ENCODE results near the gene PTPN23.

The PTPN23 gene

DNA sequence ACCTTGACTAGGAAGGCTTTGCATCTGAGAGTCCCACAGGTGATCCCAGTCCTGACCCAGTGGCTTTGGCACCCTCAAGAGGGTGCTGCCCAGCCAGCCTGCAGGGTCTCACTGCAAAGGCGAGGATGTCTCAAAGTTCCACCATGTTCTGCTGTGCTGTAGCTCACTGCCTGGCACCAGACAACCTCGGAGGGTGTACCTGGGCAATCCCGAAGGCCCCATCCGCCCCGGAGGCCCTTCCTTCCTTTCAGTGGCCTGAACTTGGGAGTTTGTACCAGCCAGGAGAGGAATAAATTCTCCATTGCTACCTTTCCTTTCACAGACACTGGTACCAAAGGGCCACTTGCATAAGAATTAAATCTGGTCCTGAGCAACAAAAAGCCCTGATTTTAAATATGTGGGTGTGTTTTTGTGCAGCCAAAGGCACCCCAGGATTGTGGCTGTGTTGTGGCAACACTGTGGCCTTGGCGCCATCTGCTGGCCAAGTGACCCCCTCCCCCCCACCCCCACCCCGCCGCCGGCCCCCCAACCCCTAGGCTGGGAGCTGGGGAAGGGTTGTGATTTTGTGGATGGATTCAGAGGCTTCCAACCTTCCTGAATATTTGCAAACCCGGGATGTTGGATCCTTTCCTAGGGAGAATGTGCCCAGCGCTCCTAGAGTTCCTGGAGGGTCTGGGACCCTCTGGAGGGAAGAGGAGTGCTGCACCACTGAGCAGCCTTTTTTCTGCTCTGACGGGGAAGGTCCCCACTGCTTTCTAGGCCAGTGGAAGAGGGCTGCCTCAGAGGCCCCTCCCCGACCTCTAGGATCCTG is 9.7 kb upstream of the PTPN23 start:
- DNase-seq = peak; percentile 33

DNA sequence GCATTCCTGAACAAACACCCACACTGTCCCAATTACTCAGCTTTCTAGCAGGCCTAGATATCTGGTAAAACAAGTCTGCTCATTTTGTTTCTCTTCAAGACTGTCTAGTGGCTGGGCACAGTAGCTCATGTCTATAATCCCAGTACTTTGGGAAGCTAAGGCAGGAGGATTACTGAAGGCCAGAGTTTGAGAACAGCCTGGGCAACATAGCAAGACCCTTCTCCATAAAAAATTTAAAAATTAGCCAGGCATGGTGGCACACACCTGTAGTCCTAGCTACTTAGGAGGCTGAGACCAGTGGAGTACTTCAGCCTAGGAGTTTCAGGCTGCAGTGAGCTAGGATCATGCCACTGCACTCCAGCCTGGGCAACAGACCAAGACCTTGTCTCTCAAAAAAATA is 6.2 kb upstream of the PTPN23 start:
- DNase-seq = no peak

DNA sequence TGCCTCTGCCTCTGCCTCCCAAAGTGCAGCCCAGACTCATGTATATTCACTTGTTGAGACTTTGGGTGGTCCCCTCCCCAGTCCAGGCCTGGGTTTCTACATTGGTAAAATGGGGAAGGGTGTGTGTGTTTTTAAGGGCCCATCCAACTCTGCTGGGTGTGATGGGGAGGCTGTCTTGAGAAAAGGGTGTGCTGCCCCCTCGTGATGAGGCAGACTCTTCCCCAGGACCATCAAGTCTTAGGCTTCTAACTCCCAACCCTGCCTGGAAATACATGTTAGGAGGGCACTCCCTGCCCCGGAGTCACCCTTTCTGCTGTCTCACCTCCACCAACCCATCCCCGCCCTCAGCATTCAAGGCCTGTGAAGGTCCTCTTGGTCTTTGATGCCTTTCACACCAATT is 4.4 kb upstream of the PTPN23 start:
- DNase-seq = no peak

DNA sequence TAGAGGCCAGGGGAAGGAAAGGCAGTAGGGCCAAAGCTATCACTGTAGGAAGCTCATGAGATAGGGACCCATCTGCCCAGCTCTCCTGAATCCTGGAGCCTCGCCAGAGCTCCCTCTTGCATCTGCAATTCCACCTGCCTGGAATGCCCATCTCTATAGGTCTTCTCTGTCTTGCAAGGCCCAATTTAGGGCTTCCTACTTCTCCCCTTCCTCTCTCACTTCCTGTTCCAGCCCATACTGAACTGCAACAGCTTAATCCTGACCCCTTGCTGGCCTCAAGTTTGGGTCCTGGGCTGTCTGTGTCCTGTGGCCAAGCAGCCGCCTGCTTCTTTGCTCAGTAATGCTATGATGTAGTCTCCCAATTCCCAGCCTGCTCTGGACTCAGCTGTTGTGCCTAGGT is 3.6 kb upstream of the PTPN23 start:
- no peak for DNase-seq

DNA sequence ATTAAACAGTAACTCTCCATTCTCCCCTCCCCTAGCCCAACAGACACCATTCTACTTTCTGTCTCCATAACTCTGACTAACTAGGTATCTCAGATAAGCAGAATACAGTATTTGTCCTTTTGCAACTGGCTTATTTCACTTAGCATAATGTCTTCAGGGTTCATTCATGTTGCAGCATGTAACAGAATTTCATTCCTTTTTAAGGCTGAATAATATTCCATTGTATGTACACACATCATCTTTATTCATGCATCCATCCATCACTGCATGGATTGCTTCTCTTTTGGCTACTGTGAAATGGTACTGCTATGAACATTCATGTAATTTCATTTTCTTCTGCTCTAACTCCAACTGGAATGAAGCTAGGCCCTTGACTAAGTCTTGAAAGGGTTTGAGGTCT is 2.0 kb upstream of the PTPN23 start:
- DNase-seq = no peak

DNA sequence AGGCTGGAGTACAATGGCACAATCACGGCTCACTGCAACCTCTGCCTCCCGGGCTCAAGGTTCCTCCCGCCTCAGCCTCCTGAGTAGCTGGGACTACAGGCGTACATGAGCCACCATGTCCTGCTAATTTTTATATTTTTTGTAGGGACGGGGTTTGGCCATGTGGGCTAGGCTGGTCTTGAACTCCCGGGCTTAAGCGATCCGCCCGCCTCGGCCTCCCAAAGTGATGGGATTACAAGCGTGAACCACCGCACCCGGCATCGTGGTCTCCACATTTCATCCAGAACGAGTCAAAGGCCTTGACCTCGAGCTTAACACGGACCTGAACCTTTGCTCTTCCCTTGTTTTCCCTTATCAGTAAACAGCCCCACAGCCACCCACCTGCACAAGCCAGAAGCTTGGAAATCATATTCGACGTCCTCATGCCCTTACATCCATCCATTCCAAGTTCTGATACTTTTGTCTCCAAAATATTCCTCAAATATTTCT is 1.4 kb upstream of the PTPN23 start:
- DNase-seq = no peak

DNA sequence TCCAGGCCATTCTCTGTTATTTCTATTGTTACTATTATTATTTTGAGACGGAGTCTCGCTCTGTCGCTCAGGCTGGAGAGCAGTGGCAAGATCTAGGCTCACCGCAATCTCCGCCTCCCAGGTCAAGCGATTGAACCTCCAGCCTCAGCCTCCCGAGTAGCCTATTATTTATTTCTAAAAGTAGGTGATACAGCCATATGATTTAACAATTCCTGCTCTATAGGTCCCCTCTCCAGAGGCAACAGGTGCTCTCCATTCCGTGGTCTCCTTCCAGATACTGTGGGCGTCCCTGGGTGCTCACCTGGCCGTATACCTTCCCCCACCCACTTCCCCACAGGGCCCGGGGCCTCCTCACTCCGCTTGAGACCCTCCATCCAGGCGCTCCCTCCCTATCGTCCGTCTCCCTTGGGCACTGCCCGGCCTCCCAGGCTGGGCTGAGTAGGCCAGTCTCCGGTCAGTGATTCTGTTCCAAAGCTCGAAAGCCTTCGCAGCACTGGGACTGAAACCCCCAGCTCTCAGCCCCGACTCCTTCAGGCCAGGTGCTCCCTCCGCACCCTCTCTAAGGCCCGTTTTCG is 708 bp upstream of the PTPN23 start:
- DNase-seq = no peak

DNA sequence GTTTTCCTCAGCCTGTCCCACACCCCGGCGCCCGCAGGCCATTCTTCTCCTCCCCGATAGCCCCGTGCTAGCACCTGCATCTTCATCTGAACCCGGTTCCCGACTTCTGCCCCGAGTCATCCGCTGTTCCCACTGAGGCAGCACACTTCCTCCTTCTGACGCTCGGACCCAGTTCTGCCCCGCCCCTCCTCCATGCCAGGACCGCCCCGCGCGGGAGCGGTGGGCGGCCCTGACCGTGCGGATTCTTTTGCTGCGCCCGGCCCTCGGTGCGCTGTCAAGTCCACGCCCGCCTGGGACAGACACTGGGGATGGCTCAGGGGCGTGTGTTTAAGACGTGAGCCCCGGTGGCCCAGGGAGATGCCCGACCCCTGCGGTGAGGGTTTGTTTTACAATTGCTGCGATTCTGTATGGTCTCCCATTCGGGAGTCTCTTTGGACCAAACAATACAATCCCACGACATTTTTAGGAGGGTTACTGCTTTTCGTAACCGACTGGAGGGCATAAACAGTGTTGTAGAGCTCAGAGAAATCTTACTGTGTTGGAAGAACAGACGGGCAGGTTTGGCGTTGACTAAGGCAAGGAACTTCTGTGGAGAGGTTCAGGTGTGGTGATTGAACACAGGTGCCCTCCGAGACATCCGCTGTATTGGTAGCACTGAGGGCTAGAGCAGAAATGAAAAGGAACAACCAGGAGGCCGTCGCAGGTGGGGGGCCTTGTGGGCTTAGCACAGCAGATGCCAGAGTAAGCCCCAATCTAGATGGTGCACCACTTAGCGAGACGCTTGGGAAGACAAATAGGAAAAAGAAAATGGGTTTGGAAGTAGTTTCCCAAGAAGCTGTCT is 716 bp downstream of the PTPN23 start:
- DNase-seq = peak; percentile 92

DNA sequence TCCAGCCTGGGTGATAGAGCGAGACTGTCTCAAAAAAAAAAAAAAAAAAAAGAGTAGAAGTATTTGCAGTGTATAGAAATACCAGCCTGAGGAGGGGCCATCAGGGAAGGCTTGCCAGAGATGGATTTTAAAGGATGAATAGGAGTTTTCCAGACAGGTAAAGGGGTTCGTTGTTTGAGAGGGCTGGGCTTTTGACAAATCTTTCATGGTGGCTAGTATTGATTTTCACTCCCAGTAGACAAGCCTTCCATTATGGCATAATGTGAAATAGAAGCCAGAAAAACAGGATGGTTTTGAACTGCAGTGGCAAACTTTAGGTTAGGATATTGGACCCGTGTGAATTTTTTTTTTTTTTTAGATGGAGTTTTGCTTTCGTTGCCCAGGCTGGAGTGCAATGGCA is 3.6 kb downstream of the PTPN23 start:
- no peak for DNase-seq

DNA sequence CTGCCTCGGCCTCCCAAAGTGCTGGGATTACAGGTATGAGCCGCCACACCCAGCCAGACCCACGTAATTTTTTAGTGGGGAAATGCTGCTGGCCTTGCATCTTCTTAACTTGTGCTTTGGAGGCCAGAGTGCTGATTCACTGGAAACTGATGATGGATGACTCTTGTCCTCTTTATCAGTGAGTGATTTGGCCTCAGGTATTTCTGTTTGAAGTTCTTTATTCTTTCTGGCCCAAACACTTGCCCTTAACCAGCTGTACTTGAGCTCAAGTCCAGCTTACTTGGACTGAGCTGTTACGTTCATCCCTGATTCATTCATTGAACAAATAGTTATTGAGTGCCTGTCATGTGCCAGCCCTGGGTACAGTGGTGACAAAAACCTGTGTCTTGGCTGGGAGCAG is 4.2 kb downstream of the PTPN23 start:
- no peak for DNase-seq

DNA sequence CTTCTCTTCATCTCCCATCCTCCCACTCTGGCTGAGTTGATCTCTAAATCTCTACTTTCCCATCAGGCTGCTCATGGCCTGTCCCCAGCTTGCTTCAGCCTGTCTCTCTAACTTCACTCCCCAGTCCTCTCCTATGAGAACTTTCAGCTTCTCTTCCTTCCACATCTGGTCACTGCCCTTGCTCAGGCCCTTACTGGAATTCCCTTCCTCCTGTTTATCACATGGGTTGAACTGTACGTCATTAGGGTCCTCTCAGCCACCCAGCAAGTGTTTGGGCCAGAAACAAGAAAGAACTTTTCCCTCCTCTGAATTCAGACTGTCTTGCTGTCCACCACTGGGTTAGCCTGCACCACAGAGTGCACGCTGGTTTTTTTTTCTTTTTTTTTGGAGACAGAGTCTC is 5.0 kb downstream of the PTPN23 start:
- DNase-seq = no peak

DNA sequence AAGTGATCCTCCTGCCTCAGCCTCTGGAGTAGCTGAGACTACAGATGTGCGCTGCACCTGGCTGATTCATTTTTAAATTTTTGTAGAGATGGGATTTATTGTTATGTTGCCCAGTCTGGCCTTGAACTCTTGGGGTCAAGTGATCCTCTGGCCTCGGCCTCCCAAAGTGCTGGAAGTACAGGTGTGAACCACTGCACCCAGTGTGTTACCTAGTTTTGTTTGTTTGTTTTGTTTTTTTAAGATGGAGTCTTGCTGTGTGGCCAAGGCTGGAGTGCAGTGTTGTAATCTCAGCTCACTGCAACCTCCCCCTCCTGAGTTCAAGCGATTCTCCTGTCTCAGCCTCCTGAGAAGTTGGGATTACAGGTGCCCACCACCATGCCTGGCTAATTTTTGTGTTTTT is 12.1 kb downstream of the PTPN23 start:
- DNase-seq = no peak

DNA sequence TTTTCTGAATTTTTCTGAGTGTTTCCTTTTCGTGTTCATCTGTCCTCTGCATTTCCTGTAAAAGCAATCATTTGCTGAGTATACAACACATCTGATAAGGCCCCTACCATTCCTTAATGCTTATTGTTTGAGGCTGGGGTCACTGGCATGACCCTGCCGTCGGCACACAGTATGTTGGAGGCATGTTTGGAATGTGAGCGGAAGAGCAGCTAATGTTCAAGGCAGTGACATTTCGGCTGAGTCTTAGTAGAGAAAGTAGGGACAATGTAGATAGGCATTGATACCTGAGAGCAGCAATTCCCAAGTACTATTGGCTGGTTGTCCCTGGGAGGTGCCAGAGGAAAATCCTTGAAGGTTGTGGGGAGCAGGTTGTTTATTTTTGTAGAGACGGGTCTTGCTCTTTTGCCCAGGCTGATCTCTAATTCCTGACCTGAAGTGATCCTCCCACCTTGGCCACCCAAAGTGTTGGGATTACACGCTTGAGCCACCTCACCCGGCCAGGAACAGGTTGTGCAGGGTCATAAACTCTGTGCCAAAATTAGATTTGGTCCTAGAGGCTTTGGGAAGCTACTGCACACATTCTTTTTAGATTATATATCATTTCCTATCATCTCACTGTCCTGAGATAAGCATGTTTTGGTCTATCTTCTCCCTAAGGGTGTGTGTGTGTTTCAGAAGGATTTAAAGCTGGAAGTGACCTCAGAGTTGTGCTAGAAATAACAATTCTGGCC is 13.5 kb downstream of the PTPN23 start:
- no peak for DNase-seq

DNA sequence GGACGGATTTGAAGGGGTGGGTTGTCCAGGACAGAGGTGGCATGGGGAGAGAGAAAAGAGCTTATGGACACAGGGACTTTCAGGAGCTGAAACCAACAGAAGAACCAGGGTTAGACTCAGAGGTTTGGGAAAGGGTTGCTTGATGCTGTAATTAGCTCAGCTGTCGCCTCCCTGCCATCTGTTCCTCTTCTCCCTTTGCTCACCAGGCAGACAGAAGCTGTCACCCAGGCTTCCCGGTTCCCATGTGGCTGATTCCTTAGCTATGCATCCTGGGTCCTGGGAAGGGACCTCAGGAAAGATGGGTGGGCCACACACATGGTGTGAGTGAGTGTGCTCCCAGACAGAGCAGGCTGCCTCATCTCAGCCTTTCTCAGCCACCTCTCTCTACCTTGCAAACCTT is 14.1 kb downstream of the PTPN23 start:
- no peak for DNase-seq

DNA sequence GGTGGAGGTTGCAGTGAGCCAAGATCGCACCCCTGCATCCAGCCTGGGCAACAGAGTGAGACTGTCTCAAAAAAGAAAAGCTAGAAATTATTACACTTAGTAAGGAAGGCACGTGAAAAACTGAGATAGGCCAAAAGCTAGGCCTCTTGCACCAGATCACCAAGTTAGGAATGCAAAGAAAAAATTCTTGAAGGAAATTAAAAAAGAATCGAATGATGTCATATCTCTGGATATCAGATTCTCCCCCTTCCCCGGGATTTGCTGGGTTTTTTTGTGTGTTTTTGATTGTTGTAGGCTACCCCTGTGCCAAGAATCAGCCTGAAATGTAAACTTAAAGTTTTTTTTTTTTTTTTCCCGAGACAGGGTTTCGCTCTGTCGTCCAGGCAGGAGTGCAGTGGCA is 17.4 kb downstream of the PTPN23 start:
- DNase-seq = no peak

DNA sequence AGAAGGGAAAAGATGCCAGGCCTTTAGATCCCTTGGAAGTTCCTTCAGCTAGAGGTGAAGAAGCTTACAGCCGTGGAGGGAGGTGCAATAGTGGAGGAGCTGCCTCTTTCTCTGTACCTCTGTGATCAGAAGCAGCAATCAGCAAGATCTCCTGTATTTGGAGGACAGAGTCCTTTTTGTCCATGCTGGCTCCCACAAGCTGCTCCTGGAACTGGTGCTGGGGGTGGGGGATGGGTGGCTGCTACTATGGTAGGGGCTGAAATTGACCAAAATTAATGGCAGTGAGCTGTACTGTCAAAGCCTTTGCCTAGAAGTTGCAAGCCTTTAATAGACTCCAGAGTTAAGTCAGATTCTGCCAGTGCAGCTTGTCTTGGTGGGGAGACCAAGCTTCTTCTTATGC is 18.2 kb downstream of the PTPN23 start:
- DNase-seq = no peak

DNA sequence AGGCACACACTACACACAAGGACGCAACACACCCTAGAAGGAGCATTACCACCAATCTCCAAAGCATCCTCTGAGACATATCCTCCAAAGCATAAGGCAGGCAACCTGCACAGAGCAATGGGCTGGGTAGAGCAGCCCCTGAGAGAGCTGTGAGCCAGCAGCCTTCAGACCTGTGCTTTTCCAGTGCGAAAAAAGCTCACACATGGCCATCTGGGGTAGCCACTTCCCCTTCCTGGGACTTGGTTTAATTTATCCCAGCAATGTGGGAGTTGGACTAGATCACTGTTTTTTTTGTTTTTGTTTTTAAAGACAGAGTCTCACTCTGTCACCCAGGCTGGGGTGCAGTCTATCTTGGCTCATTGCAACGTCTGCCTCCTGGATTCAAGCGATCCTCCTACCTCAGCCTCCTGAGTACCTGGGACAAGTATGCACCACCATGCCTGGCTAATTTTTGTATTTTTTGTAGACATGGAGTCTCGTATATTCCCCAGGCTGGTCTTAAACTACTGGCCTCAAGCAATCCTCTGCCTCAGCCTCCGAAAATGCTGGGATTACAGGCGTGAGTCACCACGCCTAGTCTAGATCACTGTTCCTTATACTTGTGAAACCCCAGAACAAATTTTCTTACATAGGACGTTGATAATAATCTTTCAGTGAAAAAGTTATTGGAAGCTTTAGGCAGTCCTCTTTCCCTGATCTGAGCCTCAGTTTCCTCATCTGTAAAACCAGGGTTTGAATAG is 18.9 kb downstream of the PTPN23 start:
- no peak for DNase-seq

DNA sequence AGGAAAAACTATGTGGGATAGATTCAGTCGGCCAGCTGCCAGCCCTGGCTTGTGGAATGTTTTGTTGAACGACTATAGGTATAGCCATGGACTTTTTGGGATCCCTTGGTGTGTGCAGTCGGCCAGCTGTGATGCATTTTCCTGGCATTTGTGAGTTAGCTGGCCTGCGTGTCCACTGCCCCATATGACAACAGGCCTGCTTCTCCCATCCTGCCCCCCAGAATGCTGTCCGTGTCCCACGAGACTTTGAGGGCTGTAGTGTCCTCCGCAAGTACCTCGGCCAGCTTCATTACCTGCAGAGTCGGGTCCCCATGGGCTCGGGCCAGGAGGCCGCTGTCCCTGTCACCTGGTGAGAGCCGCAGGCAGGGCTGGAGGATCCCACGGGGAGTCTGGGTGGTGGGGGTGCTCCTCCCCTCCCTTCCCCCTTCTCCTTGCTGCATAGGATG is 23.6 kb downstream of the PTPN23 start:
- no peak for DNase-seq

DNA sequence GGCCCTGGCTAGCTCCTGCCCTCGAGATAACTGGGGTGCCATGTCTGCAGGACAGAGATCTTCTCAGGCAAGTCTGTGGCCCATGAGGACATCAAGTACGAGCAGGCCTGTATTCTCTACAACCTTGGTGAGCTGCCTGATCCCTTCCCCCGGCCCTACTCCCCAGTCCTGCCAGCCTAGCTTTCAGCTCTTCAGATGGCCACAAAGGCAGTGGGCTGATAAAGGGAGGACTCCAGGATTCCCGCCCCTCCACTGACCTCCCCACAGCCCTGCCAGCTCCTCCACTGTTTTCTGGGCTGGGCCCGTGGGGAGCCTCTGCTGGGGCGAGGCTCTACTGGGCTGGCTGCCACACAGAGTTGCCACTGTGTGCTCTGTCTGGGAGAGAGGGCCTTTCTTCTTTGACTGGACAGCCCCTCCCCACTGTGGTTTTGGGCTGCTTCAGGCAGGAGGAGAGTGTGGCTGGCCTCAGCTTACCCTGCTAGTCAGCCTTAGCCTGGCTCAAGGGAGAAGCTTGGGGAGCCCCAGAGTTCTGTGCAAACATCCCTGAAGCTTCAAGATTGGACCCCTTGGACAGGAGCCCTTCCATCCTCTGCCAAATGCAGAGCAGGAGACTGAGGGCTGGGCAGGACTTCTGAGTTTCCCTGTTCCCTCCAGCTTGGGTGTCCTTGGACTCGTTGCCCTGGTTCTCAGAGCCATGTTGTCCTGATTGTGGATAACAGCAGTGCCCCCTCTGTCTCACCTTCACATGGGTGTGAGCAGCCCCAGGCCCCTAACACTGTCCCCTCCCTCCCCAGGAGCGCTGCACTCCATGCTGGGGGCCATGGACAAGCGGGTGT is 24.4 kb downstream of the PTPN23 start:
- peak; percentile 87 for DNase-seq

DNA sequence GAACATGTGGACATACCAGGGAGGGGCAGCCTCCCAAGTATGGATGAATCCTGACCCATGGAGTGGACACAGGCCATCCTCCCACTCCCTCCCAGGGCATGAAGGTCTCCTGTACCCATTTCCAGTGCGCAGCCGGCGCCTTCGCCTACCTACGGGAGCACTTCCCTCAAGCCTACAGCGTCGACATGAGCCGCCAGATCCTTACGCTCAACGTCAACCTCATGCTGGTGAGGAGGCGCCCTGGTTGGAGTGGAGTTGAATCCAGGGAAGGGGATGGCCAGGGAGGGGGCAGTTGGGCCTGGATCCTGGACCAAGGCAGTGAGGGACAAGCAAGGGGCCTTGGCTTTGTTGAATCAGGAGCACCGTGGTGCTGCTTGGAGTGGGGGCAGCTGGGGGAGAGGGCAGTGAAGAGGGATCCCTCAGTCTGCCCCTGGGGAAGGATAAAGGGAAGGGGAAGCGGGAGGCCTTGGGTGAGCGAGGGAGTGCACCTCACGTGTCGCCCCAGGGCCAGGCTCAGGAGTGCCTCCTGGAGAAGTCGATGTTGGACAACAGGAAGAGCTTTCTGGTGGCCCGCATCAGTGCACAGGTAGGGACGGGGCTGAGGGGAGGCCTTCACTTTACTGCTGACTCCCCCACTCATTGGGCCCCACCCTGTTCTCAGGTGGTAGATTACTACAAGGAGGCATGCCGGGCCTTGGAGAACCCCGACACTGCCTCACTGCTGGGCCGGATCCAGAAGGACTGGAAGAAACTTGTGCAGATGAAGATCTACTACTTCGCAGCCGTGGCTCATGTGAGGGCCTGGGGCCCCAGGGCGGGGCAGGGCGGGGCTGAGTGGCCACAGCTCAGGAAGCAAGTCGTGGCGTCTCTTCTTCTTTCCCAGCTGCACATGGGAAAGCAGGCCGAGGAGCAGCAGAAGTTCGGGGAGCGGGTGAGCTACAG is 25.3 kb downstream of the PTPN23 start:
- peak; percentile 65 for DNase-seq
